ENCODE data around the gene MCF2L.
"Not testable (repeated sequence)": the region's sequence is repeated elsewhere in the genome, so short reads cannot be mapped to it uniquely, and the experiment has no call there.

The MCF2L gene

GRCh38 chr13:112968910-112969691, at the start of gene MCF2L:
Gene MCF2L (plus strand): TSS chr13:112969214. CDS start chr13:112969380, 166 bp downstream.
- DNase-seq (ENCODE audit: low read depth in 1 of 2, low spot score in 1 of 2): peak; percentile 30 to 54

- DNase-seq (ENCODE audit: low read depth in 1 of 2, low spot score in 1 of 2): no peak
Measured at GRCh38 chr13:112923962-112924361, 45.1 kb upstream of the MCF2L start.

- no peak for DNase-seq (ENCODE audit: low read depth in 1 of 2, low spot score in 1 of 2)
Measured at GRCh38 chr13:112924365-112924764, 44.6 kb upstream of the MCF2L start.

GRCh38 chr13:112926003-112926402, 43.0 kb upstream of the MCF2L start:
- DNase-seq (ENCODE audit: low read depth in 1 of 2, low spot score in 1 of 2): no peak

- DNase-seq (ENCODE audit: low read depth in 1 of 2, low spot score in 1 of 2): no peak
Measured at GRCh38 chr13:112926993-112927392, 42.0 kb upstream of the MCF2L start.

- DNase-seq (ENCODE audit: low read depth in 1 of 2, low spot score in 1 of 2): no peak
Measured at GRCh38 chr13:112928020-112928971, 40.7 kb upstream of the MCF2L start.

- DNase-seq (ENCODE audit: low read depth in 1 of 2, low spot score in 1 of 2): no peak
Measured at GRCh38 chr13:112928972-112929782, 39.8 kb upstream of the MCF2L start.

- DNase-seq (ENCODE audit: low read depth in 1 of 2, low spot score in 1 of 2): no peak
Measured at GRCh38 chr13:112929783-112930055, 39.3 kb upstream of the MCF2L start.

GRCh38 chr13:112930192-112930591, 38.8 kb upstream of the MCF2L start:
- no peak for DNase-seq (ENCODE audit: low read depth in 1 of 2, low spot score in 1 of 2)

- DNase-seq (ENCODE audit: low read depth in 1 of 2, low spot score in 1 of 2): no peak
Measured at GRCh38 chr13:112931028-112931934, 37.7 kb upstream of the MCF2L start.

GRCh38 chr13:112932971-112933370, 36.0 kb upstream of the MCF2L start:
- DNase-seq (ENCODE audit: low read depth in 1 of 2, low spot score in 1 of 2): no peak

GRCh38 chr13:112933649-112934048, 35.4 kb upstream of the MCF2L start:
- no peak for DNase-seq (ENCODE audit: low read depth in 1 of 2, low spot score in 1 of 2)

GRCh38 chr13:112934078-112934477, 34.9 kb upstream of the MCF2L start:
- no peak for DNase-seq (ENCODE audit: low read depth in 1 of 2, low spot score in 1 of 2)

GRCh38 chr13:112938680-112939079, 30.3 kb upstream of the MCF2L start:
- no peak for DNase-seq (ENCODE audit: low read depth in 1 of 2, low spot score in 1 of 2)

GRCh38 chr13:112940236-112940635, 28.8 kb upstream of the MCF2L start:
- no peak for DNase-seq (ENCODE audit: low read depth in 1 of 2, low spot score in 1 of 2)

GRCh38 chr13:112941349-112941748, 27.7 kb upstream of the MCF2L start:
- DNase-seq (ENCODE audit: low read depth in 1 of 2, low spot score in 1 of 2): no peak

GRCh38 chr13:112941765-112942164, 27.2 kb upstream of the MCF2L start:
- DNase-seq (ENCODE audit: low read depth in 1 of 2, low spot score in 1 of 2): not testable (repeated sequence)

GRCh38 chr13:112942689-112943308, 26.2 kb upstream of the MCF2L start:
- DNase-seq (ENCODE audit: low read depth in 1 of 2, low spot score in 1 of 2): peak; percentile 88 to 91

GRCh38 chr13:112943309-112944125, 25.5 kb upstream of the MCF2L start:
- DNase-seq (ENCODE audit: low read depth in 1 of 2, low spot score in 1 of 2): no peak

Data from activated T-helper 1 cell treated with anti-CD3 and anti-CD28 coated beads, Interleukin-2, amount 50 U/mL, for 16 hours (primary cell).